SK-N-SH treated with all-trans-retinoic acid at 6 μM for 48 hours (cell line): ENCODE results near the gene ADAMTS17.

Experiments
- ATAC-seq: fragments of 200-7000 bp; cut with Tn5 transposase; 3 replicates; pipeline ENCODE4 v1.9.1; 2020; ENCODE audit warnings: mild to moderate bottlenecking, moderate library complexity
- ARNTL ChIP-seq: fragments of 450-650 bp; formaldehyde crosslinking; IDR thresholded peaks from 2 replicates; pipeline ENCODE4 v1.5.0; 2020; ENCODE audit warnings: low read depth, mild to moderate bottlenecking, moderate library complexity, borderline replicate concordance
- BACH2 ChIP-seq: fragments of 250-450 bp; sonication (Bioruptor Pico); IDR thresholded peaks from 2 replicates; pipeline ENCODE4 v1.9.0; 2021; ENCODE audit warnings: mild to moderate bottlenecking, borderline replicate concordance
- CREB5 ChIP-seq: fragments of 250-450 bp; sonication (Bioruptor Pico); IDR thresholded peaks from 2 replicates; pipeline ENCODE4 v1.5.1; 2020; ENCODE audit warnings: low read depth, mild to moderate bottlenecking, moderate library complexity
- CSDC2 ChIP-seq: fragments of 250-450 bp; sonication (Bioruptor Pico); IDR thresholded peaks from 2 replicates; pipeline ENCODE4 v1.5.0; 2020; ENCODE audit warnings: mild to moderate bottlenecking, moderate library complexity
- ESRRG ChIP-seq: fragments of 250-450 bp; sonication (Bioruptor Pico); IDR thresholded peaks from 2 replicates; pipeline ENCODE4 v1.6.1; 2021; ENCODE audit warnings: mild to moderate bottlenecking
- GLIS3 ChIP-seq: fragments of 250-450 bp; sonication (Bioruptor Pico); IDR thresholded peaks from 2 replicates; pipeline ENCODE4 v1.5.0; 2020; ENCODE audit warnings: mild to moderate bottlenecking, moderate library complexity
- ISL1 ChIP-seq: fragments of 250-450 bp; sonication (Bioruptor Pico); IDR thresholded peaks from 2 replicates; pipeline ENCODE4 v2.1.2; 2022; ENCODE audit warnings: mild to moderate bottlenecking, moderate library complexity
- OSR1 ChIP-seq: fragments of 250-450 bp; sonication (Bioruptor Pico); IDR thresholded peaks from 2 replicates; pipeline ENCODE4 v1.8.0; 2022; ENCODE audit warnings: moderate library complexity, mild to moderate bottlenecking, inconsistent platforms
- PATZ1 ChIP-seq: fragments of 250-450 bp; sonication (Bioruptor Pico); IDR thresholded peaks from 2 replicates; pipeline ENCODE4 v1.8.0; 2020; ENCODE audit warnings: mild to moderate bottlenecking, moderate library complexity, borderline replicate concordance
- POU6F1 ChIP-seq: fragments of 250-450 bp; sonication (Bioruptor Pico); IDR thresholded peaks from 2 replicates; pipeline ENCODE4 v1.8.0; 2021; ENCODE audit warnings: low read depth, mild to moderate bottlenecking, moderate library complexity, borderline replicate concordance
- RARB ChIP-seq: fragments of 250-450 bp; sonication (Bioruptor Pico); IDR thresholded peaks from 2 replicates; pipeline ENCODE4 v1.8.0; 2021; ENCODE audit warnings: mild to moderate bottlenecking, moderate library complexity
- SNAI2 ChIP-seq: fragments of 250-450 bp; sonication (Bioruptor Pico); IDR thresholded peaks from 2 replicates; pipeline ENCODE4 v1.5.0; 2020; ENCODE audit warnings: mild to moderate bottlenecking, moderate library complexity
- TOX ChIP-seq: fragments of 250-450 bp; sonication (Bioruptor Pico); IDR thresholded peaks from 2 replicates; pipeline ENCODE4 v1.8.0; 2021; ENCODE audit warnings: mild to moderate bottlenecking, moderate library complexity, borderline replicate concordance
- TSHZ2 ChIP-seq: fragments of 250-450 bp; sonication (Bioruptor Pico); IDR thresholded peaks from 2 replicates; pipeline ENCODE4 v1.5.0; 2020; ENCODE audit warnings: mild to moderate bottlenecking, moderate library complexity
- ZC3H10 ChIP-seq: fragments of 250-450 bp; sonication (Bioruptor Pico); IDR thresholded peaks from 2 replicates; pipeline ENCODE4 v1.5.1; 2021; ENCODE audit warnings: mild to moderate bottlenecking, moderate library complexity
- ZFP30 ChIP-seq: fragments of 450-650 bp; formaldehyde crosslinking; IDR thresholded peaks from 2 replicates; pipeline ENCODE4 v1.5.0; 2022; ENCODE audit warnings: mild to moderate bottlenecking, moderate library complexity
- ZNF565 ChIP-seq: fragments of 450-650 bp; formaldehyde crosslinking; conservative IDR thresholded peaks from 2 replicates; pipeline ENCODE4 v1.5.0; 2020; ENCODE audit warnings: low read depth, mild to moderate bottlenecking, moderate library complexity
- ZNF70 ChIP-seq: fragments of 450-650 bp; formaldehyde crosslinking; IDR thresholded peaks from 2 replicates; pipeline ENCODE4 v1.5.0; 2020; ENCODE audit warnings: mild to moderate bottlenecking, moderate library complexity
- ZNF8 ChIP-seq: fragments of 450-650 bp; formaldehyde crosslinking; IDR thresholded peaks from 2 replicates; pipeline ENCODE4 v1.5.0; 2020; ENCODE audit warnings: mild to moderate bottlenecking, moderate library complexity

ADAMTS17 gene

GRCh38 chr15:99962006-99962561 is 379.7 kb downstream of the ADAMTS17 start (continued):
- TF ChIP-seq PATZ1 (CRISPR knock-in tag), result no peak

GRCh38 chr15:99961011-99961441 is 380.7 kb downstream of the ADAMTS17 start:
- ATAC-seq, result no peak
- TF ChIP-seq ESRRG (no peak), CSDC2 (CRISPR knock-in tag) (no peak), ZC3H10 (CRISPR knock-in tag) (no peak)

GRCh38 chr15:99959326-99959725 is 382.4 kb downstream of the ADAMTS17 start:
- TF ChIP-seq GLIS3 (CRISPR knock-in tag), result no peak
- no peak for TF ChIP-seq ZNF8 (CRISPR knock-in tag)
- no peak for TF ChIP-seq PATZ1 (CRISPR knock-in tag)
- no peak for TF ChIP-seq OSR1 (CRISPR knock-in tag)
- no peak for TF ChIP-seq ZNF565 (CRISPR knock-in tag)
- TF ChIP-seq ESRRG, result no peak
- TF ChIP-seq ARNTL (CRISPR knock-in tag), result no peak
- no peak for TF ChIP-seq ZNF70
- TF ChIP-seq ISL1, result no peak
- TF ChIP-seq CSDC2 (CRISPR knock-in tag), result no peak
- no peak for TF ChIP-seq TSHZ2
- TF ChIP-seq RARB, result no peak
- no peak for TF ChIP-seq ZFP30 (CRISPR knock-in tag)
- TF ChIP-seq BACH2 (CRISPR knock-in tag), result no peak
- TF ChIP-seq TOX (CRISPR knock-in tag), result no peak
- TF ChIP-seq POU6F1 (CRISPR knock-in tag), result no peak
- no peak for ATAC-seq

GRCh38 chr15:99958426-99959097 is 383.2 kb downstream of the ADAMTS17 start:
- TF ChIP-seq ZNF8 (CRISPR knock-in tag), result no peak
- TF ChIP-seq SNAI2, result no peak
- TF ChIP-seq CREB5 (CRISPR knock-in tag), result no peak
- no peak for TF ChIP-seq BACH2 (CRISPR knock-in tag)
- no peak for TF ChIP-seq TOX (CRISPR knock-in tag)
- no peak for TF ChIP-seq ZNF565 (CRISPR knock-in tag)
- no peak for TF ChIP-seq ZNF70
- TF ChIP-seq ESRRG, result no peak
- TF ChIP-seq POU6F1 (CRISPR knock-in tag), result no peak
- no peak for TF ChIP-seq GLIS3 (CRISPR knock-in tag)
- no peak for TF ChIP-seq RARB
- no peak for TF ChIP-seq OSR1 (CRISPR knock-in tag)
- TF ChIP-seq CSDC2 (CRISPR knock-in tag), result no peak
- TF ChIP-seq, all 23 proteins: peak for 0
- ATAC-seq, result no peak
